T-helper 2 cell treated with Interferon-gamma antibody and Interleukin-4, amounts not matched to agents 100 ng/mL and 5 ng/mL, for 36 hours (primary cell): ENCODE results near the gene MCM3AP. TPM values are rescaled to one million over a fixed set of nuclear protein-coding genes. Genes with fewer than 3 reads are reported as not detected.
"Not testable (repeated sequence)": the region's sequence is repeated elsewhere in the genome, so short reads cannot be mapped to it uniquely, and the experiment has no call there.

Experiments
- intact Hi-C: fragments of 100-400 bp; cut with micrococcal nuclease; formaldehyde crosslinking; loops from one replicate; pipeline ENCODE4 v1.15.1; 2023
- total RNA-seq: library from RNA; stranded (reverse); gene quantifications from 2 replicates; pipeline ENCODE4 v1.2.3, GENCODE V29; 2022

MCM3AP gene
- total RNA-seq, 1 donor from 2014 or later = 118 TPM

GRCh38 chr21:46312949-46313348 is 27.5 kb upstream of the MCM3AP start:
- intact Hi-C loops = no loop called here

- intact Hi-C loops = no loop called here
Observed at GRCh38 chr21:46311568-46311967, 26.2 kb upstream of the MCM3AP start.

DNA sequence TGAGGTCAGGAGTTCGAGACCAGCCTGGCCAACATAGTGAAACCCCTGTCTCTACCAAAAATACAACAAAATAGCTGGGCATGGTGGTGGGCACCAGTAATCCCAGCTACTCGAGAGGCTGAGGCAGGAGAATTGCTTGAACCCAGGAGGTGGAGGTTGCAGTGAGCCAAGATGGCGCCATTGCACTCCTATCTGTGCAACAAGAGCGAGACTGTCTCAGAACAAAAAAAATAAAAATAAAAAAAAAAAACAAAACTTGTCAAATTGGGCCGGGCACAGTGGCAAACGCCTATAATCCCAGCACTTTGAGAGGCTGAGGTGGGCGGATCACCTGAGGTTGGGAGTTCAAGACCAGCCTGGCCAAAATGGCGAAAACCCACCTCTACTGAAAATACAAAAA is 24.8 kb upstream of the MCM3AP start:
- intact Hi-C loops = not testable (repeated sequence)

GRCh38 chr21:46308431-46308830 is 23.0 kb upstream of the MCM3AP start:
- intact Hi-C loops = no loop called here

GRCh38 chr21:46307625-46308024 is 22.2 kb upstream of the MCM3AP start:
- intact Hi-C loops = no loop called here

DNA sequence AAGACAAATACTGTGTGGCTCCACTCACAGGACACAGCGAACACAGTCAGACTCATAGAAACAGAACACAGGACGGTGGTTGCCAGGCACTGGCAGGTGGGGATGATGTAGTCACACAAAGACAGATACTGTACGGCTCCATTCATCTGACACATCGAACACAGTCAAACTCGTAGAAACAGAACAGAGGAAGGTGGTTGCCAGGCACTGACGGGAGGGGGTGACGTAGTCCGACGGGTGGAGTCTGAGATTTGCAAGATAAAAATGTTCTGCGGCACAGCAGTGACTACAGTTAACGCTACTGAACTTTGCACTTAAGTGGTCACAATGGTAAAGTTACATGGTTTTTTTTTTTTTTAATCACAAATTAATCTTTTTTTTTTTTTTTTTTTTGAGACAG is 19.5 kb upstream of the MCM3AP start:
- intact Hi-C loops = no loop called here

GRCh38 chr21:46304437-46304836 is 19.0 kb upstream of the MCM3AP start:
- intact Hi-C loops = no loop called here

GRCh38 chr21:46301759-46302158 is 16.3 kb upstream of the MCM3AP start:
- intact Hi-C loops = no loop called here

GRCh38 chr21:46299167-46299566 is 13.8 kb upstream of the MCM3AP start:
- intact Hi-C loops = no loop called here

GRCh38 chr21:46297338-46298271 is 12.2 kb upstream of the MCM3AP start:
- intact Hi-C loops = no loop called here

DNA sequence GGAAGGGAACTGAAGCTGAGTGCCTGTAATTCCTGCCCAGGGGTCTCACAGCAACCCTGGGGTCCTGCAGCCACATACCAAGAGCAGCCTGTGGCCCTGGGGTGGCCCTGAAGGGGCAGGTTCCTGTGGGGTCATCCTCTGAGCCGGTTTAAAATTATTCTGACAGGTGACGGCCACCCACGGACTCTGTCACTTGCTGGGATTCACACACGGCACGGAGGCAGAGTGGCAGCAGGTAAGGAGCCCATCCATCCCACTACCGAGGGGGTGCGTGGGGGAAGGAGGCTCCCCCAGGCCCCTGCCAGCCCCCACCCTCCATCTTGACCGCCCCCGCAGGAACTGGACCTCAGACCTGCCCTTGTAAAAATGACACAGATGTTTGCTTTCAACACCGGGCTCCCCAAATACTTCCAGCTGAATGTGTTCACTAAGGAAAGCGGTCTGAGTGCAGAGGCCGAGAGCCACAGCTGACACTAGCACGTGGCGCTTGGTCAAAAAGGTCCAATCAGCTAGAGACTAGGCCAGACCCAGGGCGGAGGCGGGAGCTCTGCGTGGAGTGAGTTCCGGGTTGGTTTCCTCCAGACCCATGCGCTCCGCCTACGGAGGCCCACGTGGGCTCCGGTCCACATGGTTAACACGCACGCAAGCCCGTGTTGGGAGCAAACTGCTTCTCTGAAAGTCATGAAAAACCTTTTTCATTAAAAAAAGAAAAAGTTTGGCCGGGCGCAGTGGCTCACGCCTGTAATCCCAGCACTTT is 10.8 kb upstream of the MCM3AP start:
- intact Hi-C loops = no loop called here

GRCh38 chr21:46295177-46295770 is 9.9 kb upstream of the MCM3AP start:
- intact Hi-C loops = no loop called here

DNA sequence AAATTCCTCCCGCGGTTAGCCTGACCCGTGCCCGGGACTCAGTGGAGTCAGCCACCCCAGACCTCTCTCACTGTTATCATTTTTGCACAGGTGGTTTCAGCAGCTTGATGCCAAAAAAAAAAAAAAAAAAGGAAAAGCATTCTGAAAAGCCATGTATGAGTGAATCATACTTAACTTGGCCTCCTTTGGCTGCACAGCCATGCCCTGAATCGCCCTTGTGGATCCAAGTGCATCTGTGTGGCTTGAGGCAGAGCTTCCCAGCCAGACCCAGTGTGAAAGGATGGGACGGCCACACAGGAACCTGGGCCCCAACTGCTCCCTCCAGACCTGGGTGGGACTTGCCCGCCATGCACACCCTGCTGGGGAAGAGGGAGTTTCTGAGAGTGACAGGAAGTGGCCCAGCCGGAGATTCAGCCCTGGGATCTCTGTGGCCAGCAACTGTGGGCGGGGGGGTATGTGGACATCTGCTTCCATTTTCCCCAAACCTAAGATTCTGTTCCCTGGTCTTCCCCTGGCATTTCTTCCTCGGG is 9.3 kb upstream of the MCM3AP start:
- intact Hi-C loops = no loop called here

DNA sequence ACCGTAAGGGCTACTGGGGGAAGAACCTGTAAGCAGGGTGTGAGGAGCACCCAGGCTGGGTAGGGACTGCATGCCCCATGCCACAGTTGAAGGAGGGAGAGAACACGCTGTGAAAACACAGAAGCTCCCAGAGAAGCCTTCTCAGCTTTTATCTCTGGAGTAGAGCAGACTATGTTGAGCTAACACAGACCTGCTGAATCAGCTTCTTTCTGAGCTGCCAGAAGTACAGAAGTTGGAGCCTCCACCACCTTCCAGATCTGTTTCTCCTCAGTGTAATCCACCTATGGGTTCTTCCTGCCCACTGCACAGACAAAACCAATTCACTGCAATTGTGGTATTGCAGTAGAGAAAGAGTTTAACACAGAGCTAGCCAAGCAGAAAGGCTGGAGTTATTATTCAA is 6.2 kb upstream of the MCM3AP start:
- intact Hi-C loops = no loop called here

DNA sequence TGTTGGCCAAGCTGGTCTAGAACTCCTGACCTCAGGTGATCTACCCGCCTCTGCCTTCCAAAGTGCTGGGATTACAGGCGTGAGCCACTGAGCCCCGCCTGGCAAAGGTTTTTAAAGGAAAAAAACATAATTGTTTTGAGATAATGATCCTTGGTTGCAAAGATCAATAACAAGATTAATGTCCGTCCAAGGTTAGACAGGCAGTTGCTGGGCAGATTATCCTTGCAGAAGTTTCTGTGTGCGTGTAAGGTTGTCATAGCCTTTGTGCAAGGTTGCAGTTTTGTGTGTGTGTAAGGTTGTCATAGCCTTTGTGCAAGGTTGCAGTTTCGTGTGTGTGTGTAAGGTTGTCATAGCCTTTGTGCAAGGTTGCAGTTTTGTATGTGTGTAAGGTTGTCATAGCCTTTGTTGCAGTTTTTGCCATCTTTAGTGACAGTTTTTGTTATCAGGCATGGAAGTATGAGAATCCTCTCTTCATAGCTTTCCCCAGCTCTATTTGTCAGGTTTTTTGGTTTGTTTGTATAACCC is 4.3 kb upstream of the MCM3AP start:
- intact Hi-C loops = loop anchor here (5.0 kb wide), 2 partner anchors 37 to 147 kb away; no protein-coding TSS in a partner anchor

- intact Hi-C loops = loop anchor here (2.0 to 5.0 kb wide), 4 partner anchors 35 to 171 kb away; partner anchors contain the start of genes DIP2A and PCNT
Observed at GRCh38 chr21:46287541-46287940, 2.1 kb upstream of the MCM3AP start.

- intact Hi-C loops = loop anchor here (1.0 to 5.0 kb wide), 5 partner anchors 34 to 172 kb away; partner anchors contain the start of genes DIP2A and PCNT
Observed at GRCh38 chr21:46286648-46287002, 1.2 kb upstream of the MCM3AP start.

DNA sequence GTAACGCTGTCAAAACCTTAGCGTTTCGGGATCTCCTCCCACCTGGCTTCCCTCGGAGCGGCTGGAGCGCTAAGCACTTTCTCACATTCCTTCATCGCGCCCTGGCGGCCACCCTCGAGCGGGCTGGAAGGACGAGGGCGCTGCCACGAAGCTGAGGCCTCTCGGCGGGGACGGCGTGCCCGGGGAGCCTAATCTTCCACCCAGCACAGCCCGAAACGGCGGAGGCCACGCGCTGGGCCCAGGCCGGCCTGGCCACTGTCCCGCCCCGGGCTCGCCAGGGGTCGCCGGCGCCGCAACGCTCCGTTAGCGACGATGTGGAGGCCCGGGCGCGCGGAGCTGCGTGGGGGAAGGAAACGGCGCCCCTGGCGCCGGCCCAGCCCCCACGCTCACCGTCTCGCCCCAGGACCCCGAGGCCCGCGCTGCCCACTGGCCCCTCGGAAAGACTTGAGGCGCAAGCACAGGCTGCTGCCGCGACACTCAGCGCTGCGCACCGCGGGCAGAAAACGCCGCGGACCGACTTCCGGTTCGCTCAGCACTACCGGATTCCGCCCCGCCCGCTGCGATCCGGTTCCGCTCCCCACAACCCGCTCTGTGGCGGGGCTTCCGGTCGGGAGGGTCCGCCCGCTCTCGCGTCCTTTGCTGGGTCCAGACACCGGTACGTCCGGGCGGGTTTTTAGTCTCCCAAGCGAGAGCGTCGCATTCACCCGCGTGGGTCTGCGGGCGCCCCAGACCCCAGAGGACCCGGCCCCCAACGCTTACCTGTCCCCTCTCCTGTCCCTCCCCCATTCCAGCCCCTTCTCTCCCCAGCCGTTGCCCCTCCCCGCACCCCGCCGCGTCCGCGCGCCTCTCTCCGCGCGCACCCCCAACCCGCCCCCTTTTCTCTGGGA is 593 bp upstream of the MCM3AP start, which contains the start of gene YBEY:
TSS of gene YBEY (plus strand) at position 582 of the 887 bp plus-strand sequence. CDS start 572 bp downstream, outside the sequence.
- intact Hi-C loops = loop anchor here (1.0 to 5.0 kb wide), 5 partner anchors 34 to 173 kb away; partner anchors contain the start of genes DIP2A and PCNT

DNA sequence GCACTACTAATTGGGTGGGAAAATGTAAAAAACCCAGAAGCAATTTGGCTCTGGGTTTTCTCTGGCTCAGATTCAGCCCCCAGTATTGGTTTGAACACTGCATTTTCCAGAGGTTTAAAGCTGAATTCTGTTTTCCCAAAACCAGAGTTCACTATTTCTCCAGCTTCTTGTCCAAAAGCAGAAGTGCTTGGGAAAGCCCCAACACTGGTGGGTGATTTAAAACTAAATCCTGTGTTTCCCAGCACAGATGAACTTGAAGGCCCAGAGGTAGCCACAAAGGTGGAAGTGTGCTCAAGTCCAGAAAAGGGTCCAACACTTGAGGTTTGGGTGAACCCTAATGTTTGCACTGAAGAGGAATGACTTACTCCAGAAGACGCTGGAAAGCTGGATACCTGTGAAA is 678 bp downstream of the MCM3AP start:
- intact Hi-C loops = loop anchor here (5.0 kb wide), 2 partner anchors 32 to 142 kb away; no protein-coding TSS in a partner anchor

DNA sequence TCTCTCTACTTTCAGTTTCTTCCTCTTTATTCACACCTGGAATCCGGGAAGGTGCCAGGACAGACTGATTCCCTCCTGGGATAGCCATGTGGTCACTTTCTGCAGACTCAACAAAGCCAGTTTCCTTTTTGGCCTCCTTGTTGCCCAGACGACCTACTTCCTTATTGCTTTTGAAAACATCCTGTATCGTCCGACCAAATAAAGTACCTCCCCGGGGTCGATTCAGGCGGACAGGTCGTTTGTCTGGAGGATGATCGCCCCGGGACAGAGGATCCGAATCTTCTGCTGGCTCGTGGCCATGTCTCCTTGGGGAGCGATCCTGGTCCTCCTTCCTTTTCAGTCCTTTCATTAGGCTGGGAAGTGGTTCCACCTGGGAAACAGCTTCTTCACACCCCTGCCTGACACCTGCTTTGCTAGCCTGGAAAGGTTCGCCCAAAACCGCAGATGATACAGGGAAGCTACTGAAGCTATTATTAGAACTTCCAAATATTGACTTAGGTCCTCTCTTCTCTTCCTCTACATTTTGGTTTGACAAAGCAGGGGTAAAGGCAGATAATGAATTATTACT is 1.2 kb downstream of the MCM3AP start:
- intact Hi-C loops = no loop called here
